ENCODE results near the gene RCOR1.

DNA sequence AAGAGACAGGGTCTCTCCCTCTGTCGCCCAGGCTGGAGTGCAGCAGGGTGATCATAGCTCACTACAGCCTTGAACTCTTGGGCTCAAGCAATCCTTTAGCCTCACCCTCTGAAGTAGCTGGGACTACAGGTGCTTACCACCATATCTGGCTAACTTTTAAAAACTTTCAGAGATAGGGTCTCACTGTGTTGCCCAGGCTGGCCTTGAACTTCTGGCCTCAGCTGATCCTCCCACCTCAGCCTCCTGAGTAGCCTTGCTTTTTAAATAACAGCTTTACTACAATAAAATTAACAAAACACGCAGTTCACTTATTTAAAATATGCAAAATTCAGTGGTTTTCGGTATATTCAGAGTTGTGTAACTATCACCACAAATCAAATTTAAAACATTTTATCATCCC lies 79.0 kb downstream of the RCOR1 start:
- TF ChIP-seq, protein P1, sequence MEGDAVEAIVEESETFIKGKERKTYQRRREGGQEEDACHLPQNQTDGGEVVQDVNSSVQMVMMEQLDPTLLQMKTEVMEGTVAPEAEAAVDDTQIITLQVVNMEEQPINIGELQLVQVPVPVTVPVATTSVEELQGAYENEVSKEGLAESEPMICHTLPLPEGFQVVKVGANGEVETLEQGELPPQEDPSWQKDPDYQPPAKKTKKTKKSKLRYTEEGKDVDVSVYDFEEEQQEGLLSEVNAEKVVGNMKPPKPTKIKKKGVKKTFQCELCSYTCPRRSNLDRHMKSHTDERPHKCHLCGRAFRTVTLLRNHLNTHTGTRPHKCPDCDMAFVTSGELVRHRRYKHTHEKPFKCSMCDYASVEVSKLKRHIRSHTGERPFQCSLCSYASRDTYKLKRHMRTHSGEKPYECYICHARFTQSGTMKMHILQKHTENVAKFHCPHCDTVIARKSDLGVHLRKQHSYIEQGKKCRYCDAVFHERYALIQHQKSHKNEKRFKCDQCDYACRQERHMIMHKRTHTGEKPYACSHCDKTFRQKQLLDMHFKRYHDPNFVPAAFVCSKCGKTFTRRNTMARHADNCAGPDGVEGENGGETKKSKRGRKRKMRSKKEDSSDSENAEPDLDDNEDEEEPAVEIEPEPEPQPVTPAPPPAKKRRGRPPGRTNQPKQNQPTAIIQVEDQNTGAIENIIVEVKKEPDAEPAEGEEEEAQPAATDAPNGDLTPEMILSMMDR (IDR thresholded peaks at IDR 0.05), result no peak
- no peak for TF ChIP-seq POLR2A (IDR thresholded peaks at IDR 0.05)
